KOPT-K1 (cell line): ENCODE data around the gene PIK3C2G.

Experiments used
- H3K27ac ChIP-seq: fragments of 200-600 bp; sonication (generic); 2 replicates; pipeline ENCODE4 v1.5.1; 2016; ENCODE audit warnings: antibody characterized with exemption, mild to moderate bottlenecking, low read depth, low read length; ENCODE audit not compliant: poor library complexity, severe bottlenecking
- H3K36me3 ChIP-seq: fragments of 200-600 bp; sonication (generic); 2 replicates; pipeline ENCODE4 v1.5.1; 2017; ENCODE audit warnings: antibody characterized with exemption, mild to moderate bottlenecking, low read length, moderate library complexity; ENCODE audit not compliant: insufficient read depth
- H3K9me3 ChIP-seq: fragments of 200-600 bp; sonication (generic); 2 replicates; pipeline ENCODE4 v1.5.1; 2017; ENCODE audit warnings: antibody characterized with exemption, low read length, mild to moderate bottlenecking; ENCODE audit not compliant: insufficient read depth, poor library complexity, severe bottlenecking

PIK3C2G gene

DNA sequence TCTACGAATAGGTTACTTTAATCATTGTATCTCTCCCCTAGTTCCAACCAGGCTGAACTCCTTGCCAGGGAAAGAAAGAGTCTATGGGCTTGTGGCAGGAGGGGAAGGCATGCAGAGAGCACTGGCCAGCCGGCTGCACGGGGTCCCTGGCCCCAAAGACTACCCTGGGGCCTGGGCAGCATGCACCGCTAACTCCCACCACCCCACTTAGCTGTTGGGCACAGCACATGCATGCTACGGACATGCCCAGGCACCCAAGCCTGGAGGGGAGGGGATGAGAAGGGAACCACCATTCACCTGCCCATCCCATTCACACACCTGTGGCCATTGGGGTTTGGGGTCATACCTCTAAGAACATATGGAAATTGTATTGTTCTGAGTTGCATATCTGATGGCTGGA, 94.1 kb downstream of the PIK3C2G start:
- Histone ChIP-seq H3K36me3 (no peaks in the 10 kb centered on the region), H3K27ac (no peak overlapping the region), H3K9me3 (no peaks in the 10 kb centered on the region)

DNA sequence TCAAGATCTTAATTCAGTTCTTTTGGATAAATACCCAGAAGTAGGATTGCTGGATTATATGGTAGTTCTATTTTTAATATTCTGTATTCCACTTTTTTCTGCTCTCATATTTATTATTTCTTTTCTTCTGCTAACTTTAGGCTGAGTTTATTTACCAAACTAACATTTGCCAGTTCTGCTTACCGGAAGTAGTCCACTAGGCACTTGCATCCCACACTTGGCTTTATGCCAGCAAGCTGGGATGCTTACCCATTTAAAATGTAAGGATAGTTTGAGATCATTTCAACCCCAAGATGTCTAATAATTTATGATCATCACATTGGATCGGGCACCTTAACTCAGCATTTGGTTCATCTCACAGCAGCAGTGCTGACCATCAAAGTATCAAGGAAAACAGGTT, 96.8 kb downstream of the PIK3C2G start:
- no peak overlapping the region for H3K27ac ChIP-seq
- H3K9me3 ChIP-seq: no peaks in the 10 kb centered on the region
- H3K36me3 ChIP-seq: no peaks in the 10 kb centered on the region

DNA sequence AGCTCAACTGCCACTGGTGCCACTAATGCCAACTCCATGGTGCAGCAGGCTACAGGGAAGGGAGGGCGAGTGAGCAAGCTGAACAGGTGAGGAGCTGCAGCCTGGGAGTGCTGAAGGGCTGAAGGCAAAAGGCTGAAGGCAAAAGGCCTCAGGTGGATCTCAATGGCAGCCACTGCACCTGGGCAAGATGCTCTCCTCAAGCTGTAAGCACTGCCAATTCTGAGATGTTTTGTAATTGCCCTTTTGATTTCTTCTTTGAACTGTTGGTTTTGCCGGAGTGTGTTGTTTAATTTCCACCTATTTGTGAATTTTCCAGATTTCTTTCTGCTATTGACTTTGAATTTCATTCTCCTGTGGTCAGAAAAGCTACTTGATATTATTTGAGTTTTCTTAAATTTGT, 97.6 kb downstream of the PIK3C2G start:
- Histone ChIP-seq H3K9me3 (no peaks in the 10 kb centered on the region), H3K36me3 (no peaks in the 10 kb centered on the region), H3K27ac (no peak overlapping the region)

DNA sequence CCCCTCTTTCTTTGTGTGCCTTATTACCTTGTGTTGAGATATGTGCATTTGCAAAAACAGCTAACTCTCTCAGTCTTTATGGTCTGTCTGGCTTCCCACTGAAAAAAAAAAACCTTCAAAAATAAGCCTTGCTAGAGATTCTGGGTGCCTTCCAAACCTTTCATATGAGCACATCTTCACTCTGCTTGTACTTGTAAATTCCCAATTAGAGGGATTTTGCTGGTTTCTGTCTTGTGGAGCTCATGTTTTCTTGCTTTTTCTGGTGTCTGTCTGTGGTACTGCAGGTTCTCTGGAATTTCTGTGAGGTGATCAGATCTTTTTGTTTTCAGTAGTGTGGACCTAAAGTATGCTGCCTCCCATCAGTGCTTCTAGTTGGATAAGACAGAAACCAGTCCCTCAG, 100.1 kb downstream of the PIK3C2G start:
- Histone ChIP-seq H3K36me3 (no peaks in the 10 kb centered on the region), H3K27ac (no peak overlapping the region), H3K9me3 (no peaks in the 10 kb centered on the region)

DNA sequence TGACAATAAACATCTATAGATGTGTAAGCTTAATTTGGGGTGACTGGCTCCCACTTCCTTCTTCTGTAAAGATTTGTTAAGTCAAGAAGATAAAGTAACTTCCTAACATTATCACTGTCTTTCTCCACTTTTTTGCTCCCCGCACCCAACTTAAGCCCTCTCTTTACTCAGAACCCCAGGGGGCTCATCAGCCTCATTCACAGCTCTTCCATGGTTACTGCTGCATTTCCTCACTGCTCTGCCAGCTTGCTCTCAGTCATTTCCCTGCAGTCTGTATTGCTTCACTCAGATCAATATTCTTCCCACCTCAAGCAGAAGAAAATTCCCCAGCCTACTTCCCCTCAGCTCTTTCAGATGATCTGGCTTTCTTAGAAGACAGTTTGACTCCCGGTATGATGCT, 102.0 kb downstream of the PIK3C2G start:
- no peaks in the 10 kb centered on the region for H3K9me3 ChIP-seq
- no peak overlapping the region for H3K27ac ChIP-seq
- H3K36me3 ChIP-seq: no peaks in the 10 kb centered on the region

DNA sequence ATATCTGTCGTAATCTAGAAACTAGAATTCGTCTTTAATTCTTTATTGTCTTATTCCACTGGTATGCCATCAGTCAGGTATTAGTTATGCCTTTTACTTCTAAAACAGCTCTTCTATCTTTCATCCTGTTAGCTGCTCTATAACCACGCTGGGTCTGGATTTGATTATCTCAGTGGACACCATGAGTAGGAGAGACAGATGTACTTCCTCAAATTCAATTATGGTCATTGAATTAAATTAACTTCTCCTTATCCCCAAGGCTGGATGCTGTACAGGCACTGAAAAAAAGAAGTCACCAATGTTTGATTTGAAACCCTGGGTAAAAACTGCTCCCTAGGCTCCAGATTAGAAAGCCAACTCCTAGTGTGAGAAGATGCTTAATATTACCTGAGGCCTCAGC, 107.3 kb downstream of the PIK3C2G start:
- H3K9me3 ChIP-seq: no peaks in the 10 kb centered on the region
- H3K27ac ChIP-seq: no peak overlapping the region
- no peaks in the 10 kb centered on the region for H3K36me3 ChIP-seq

DNA sequence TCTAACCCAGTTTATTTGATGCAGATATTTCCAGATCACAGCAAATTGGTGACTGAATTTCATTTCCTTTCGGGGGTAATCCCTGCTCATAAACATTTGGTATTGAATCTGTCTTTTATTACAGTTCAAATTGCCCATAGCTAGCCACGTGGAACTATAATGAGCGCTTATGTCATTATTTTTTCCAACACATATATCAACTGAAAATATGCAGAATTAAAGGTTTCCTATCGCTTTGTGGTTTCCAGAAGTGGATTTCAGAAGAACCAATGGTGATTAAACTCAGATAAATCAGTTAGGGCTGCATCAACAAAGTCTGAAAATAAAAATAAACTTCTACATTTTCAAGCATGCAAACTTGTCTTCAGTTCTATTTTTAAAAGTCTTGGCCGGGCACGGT, 111.9 kb downstream of the PIK3C2G start:
- Histone ChIP-seq H3K27ac (no peak overlapping the region), H3K9me3 (no peaks in the 10 kb centered on the region), H3K36me3 (no peaks in the 10 kb centered on the region)

DNA sequence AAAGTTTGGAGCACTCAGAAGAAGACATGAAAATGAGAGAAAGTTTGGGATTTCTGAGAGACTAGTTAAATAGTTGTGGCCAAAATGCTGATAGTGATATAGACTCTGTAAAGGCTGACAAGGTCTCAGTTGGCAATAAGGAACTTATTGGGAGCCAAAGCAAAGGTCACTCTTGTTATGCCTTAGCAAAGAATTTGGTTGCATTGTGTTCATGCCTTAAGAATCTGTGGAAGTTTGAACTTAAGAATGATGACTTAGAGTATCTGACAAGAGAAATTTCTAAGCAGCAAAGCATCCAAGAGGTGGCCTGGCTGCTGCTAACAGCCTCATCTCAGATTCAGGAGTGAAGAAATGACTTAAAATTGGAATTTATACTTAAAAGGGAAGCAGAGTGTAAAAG, 113.8 kb downstream of the PIK3C2G start:
- Histone ChIP-seq H3K36me3 (no peaks in the 10 kb centered on the region), H3K9me3 (no peaks in the 10 kb centered on the region), H3K27ac (no peak overlapping the region)

DNA sequence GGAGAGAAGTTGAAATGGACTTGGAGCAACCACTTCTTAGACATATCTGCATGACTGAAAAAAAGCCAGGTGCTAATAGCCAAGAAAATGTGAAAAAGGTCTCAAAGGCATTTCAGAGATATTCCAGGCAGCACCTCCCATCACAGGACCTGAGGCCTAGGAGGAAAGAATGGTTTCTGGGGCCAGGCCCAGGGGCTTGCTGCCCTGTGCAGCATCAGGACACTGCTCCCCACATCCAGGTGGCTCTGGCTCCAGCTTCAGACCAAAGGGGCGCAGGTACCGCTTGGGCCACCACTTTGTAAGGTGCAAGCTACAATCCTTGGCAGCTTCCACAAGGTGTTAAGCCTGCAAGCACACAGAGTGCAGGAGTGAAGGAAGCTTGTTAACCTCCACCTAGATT, 114.3 kb downstream of the PIK3C2G start:
- no peaks in the 10 kb centered on the region for H3K36me3 ChIP-seq
- no peak overlapping the region for H3K27ac ChIP-seq
- H3K9me3 ChIP-seq: no peaks in the 10 kb centered on the region

DNA sequence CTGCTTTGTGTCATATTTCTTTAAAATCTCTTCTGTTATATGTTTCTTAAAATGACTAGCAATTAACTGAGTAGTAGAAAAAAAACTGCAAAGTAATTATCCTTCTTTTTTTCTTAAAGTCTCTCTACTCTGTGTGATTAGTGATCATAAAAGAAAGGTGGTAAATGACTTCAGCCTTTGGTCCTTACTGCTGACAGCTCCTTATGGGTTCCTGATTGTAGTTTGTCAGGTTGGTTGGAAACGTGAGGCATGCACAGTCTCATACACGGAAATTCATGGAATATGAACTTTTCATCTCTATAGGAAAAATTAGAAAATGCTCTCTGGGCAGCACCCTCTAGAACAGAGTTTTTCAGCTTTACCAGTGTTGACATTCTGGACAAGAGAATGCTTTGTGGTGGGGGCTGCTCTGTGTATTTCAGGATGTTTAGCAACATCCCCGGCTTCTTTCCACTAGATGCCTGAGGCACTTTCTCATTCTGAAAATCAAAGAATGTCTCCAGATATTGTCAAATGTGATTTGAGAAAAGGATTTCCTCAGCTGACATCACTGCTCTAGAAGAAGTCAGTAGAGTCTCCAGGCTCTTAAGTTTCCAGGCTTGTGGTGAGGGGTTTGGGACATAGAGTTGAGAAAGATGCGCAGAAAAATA, 121.0 kb downstream of the PIK3C2G start:
- no peaks in the 10 kb centered on the region for H3K9me3 ChIP-seq
- no peaks in the 10 kb centered on the region for H3K36me3 ChIP-seq
- H3K27ac ChIP-seq: no peak overlapping the region

DNA sequence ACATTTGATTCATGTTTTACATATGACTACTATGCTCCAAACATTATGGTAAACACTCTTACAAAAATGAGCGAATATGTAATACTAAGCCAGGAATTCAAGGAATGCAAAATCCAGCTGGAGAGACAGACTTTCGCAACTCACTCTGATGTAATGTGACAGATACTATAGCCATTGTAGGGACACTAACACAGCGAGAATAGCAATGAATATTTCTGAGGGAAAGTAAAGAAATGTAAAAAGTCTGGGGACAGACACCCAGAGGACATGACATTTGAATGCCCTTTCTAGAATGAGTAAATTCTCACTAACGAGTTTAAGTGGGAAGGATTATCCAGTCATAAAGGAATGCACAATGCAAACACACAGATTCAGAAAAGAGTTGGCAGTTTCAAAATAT, 121.9 kb downstream of the PIK3C2G start:
- Histone ChIP-seq H3K9me3 (no peaks in the 10 kb centered on the region), H3K36me3 (no peaks in the 10 kb centered on the region), H3K27ac (no peak overlapping the region)

DNA sequence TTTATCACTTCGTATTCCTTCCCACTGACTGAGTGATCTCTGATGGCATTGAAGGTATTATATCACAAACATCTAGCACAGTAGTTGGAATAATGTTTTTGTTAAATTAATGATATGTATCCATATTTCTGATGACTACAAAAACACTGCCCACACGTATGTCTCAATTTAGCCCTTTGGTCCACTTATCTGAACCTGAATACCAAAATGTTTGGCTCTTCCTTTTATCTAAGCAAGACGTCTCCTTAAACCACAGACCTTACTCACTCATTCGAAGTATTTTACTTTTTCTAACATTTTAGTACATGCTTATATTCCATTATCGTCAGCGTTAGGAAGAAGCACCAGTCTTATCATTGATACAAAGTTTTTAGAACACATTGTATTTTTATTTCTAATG, 126.4 kb downstream of the PIK3C2G start:
- Histone ChIP-seq H3K9me3 (no peaks in the 10 kb centered on the region), H3K36me3 (no peaks in the 10 kb centered on the region), H3K27ac (no peak overlapping the region)

DNA sequence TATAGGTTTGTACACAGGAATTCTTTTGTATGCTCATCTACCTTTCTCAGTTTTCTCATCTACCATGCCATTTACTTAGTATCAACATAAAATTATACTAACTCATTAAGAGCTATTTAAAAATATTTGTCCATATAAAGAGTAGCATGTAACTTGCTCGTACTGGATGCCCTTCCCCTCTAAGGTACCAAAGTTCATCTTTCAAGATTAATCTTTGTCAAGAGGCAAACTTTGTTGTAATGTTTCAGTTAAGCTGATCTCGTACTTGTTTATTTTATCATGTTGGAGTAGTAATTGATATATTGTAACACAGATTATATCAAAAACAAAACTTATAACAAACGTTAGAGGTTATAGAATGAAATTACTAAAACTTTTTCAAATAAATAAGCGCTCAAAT, 128.5 kb downstream of the PIK3C2G start:
- Histone ChIP-seq H3K27ac (no peak overlapping the region), H3K36me3 (no peaks in the 10 kb centered on the region), H3K9me3 (no peaks in the 10 kb centered on the region)

DNA sequence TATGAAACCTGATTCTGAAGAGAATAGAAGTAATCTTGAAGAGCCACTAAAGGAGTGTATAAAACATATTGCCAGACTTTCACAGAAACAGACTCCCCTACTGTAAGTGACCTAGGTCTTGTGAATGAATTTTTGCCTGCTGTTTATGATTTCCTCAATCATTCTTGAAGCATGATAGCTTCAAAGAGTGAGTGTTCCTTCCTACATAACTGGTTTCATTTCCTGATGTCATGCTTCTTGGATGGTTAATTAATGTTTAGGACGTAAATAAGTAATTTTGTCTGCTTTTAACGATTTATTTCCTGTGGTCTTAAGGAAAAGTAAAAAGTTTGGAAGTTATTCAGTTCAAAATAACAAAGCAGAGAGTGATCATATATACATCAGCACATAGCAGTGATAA, 129.8 kb downstream of the PIK3C2G start:
- Histone ChIP-seq H3K36me3 (no peaks in the 10 kb centered on the region), H3K9me3 (no peaks in the 10 kb centered on the region), H3K27ac (no peak overlapping the region)

DNA sequence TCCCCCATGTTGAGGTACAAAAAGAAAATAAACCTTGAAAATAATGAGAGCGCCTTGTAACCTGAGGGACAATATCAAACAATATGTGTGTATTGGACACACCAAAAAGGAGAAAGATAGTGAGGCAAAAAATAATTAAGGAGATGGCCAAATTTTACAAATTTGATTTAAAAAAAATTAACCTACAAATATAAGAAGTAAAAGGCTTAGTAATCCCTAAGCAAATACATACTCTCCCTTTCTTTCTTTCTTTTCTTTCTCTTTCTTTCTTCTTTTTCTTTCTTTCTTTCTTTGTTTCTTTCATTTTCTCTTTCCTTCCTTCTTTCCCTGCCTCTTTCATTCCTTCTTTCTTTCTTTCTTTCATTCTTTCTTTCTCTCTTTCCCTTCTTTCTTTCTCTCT, 133.4 kb downstream of the PIK3C2G start:
- no peaks in the 10 kb centered on the region for H3K36me3 ChIP-seq
- H3K9me3 ChIP-seq: no peaks in the 10 kb centered on the region

DNA sequence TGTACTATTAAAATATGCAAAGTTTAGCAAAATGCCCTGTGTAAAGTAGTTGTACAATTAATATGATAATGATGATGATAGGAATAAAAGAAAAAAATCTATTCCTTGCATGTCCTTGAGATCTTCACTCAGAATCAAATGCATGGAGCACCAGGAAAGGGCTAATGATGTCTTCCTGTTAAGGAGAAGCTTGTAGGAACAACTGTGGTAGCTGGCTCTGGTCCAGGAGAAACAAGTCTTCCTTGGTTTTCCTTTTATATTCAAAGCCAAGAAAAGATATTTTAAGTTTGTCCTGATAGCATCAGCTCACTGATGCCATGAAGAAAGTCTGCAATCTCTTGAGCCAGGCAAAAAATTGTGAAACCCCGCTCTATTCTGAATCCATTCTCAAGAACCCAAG, 138.9 kb downstream of the PIK3C2G start:
- H3K36me3 ChIP-seq: no peaks in the 10 kb centered on the region
- no peak overlapping the region for H3K27ac ChIP-seq
- no peaks in the 10 kb centered on the region for H3K9me3 ChIP-seq

More for the DNA sequence above, 133.4 kb downstream of the PIK3C2G start:
- no peak overlapping the region for H3K27ac ChIP-seq
